PC-9 (cell line): ENCODE measurements around the gene ANKZF1.

Source experiments
- EZH2 ChIP-seq: fragments of 200-600 bp; sonication (generic); IDR thresholded peaks from 2 replicates; pipeline ENCODE4 v1.8.0; 2017; ENCODE audit warnings: antibody characterized with exemption, low read depth
- TF ChIP-seq, protein P1 (sequence below): fragments of 200-600 bp; sonication (generic); conservative IDR thresholded peaks from 2 replicates; pipeline ENCODE4 v1.6.1; 2017; ENCODE audit warnings: mixed run types, antibody characterized with exemption, mild to moderate bottlenecking, moderate library complexity

DNA sequence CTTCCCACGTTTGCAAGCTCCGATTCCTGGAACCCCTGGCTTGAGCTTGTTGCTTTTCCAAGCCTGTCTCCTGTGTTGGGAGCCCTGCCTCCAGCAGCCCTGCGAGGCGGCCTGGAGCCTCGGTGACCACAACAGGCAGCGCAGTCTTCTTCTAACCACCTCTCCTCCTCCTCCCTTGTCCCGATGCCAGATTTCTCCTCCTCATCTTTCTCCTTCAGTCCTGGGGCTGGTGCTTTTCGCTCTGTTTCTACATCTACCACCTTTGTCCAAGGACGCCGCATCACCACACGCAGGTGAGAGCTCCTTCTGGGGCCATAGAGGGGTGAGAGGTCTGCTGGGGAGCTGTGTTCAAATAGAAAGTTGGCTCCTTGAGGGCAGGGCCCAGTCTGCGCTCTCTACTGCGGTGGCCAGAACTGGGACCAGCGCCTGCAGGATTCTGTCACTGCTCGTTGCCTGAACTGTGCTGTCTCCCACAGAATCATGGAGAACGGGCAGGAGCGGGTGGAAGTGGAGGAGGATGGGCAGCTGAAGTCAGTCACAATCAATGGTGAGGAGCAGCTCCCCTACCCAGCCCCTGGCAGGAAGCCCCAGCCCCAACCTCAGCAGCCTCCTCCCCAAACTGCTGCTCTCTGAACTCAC is 53.5 kb downstream of the ANKZF1 start:
- TF ChIP-seq, protein P1, sequence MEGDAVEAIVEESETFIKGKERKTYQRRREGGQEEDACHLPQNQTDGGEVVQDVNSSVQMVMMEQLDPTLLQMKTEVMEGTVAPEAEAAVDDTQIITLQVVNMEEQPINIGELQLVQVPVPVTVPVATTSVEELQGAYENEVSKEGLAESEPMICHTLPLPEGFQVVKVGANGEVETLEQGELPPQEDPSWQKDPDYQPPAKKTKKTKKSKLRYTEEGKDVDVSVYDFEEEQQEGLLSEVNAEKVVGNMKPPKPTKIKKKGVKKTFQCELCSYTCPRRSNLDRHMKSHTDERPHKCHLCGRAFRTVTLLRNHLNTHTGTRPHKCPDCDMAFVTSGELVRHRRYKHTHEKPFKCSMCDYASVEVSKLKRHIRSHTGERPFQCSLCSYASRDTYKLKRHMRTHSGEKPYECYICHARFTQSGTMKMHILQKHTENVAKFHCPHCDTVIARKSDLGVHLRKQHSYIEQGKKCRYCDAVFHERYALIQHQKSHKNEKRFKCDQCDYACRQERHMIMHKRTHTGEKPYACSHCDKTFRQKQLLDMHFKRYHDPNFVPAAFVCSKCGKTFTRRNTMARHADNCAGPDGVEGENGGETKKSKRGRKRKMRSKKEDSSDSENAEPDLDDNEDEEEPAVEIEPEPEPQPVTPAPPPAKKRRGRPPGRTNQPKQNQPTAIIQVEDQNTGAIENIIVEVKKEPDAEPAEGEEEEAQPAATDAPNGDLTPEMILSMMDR = no peak
- no peak for TF ChIP-seq EZH2
